GM19099 (cell line): ENCODE data around the gene SPSB2.

Source experiments
- POLR2A ChIP-seq: IDR thresholded peaks from 3 replicates; pipeline ENCODE4 v1.6.1; 2011; ENCODE audit warnings: low read depth; ENCODE audit not compliant: insufficient read length; ENCODE audit errors: extremely low read depth

SPSB2 gene

GRCh38 chr12:6873094-6874014 lies at the start of gene SPSB2:
SPSB2 (minus strand) TSS chr12:6873303; CDS start chr12:6872901, 402 bp downstream.
- TF ChIP-seq POLR2A, result no peak

GRCh38 chr12:6921996-6922946 lies 49.2 kb upstream of the SPSB2 start:
- no peak for TF ChIP-seq POLR2A

- no peak for TF ChIP-seq POLR2A
Observed at GRCh38 chr12:6921539-6921938, 48.4 kb upstream of the SPSB2 start.

- TF ChIP-seq POLR2A, result no peak
Observed at GRCh38 chr12:6919588-6919987, 46.5 kb upstream of the SPSB2 start.

GRCh38 chr12:6917491-6918231 lies 44.6 kb upstream of the SPSB2 start:
- no peak for TF ChIP-seq POLR2A

GRCh38 chr12:6916426-6917200 lies 43.5 kb upstream of the SPSB2 start:
- TF ChIP-seq POLR2A, result no peak

- TF ChIP-seq POLR2A, result no peak
Observed at GRCh38 chr12:6915789-6916285, 42.7 kb upstream of the SPSB2 start.

GRCh38 chr12:6914947-6915788 lies 42.1 kb upstream of the SPSB2 start:
- no peak for TF ChIP-seq POLR2A

GRCh38 chr12:6914246-6914946 lies 41.3 kb upstream of the SPSB2 start, which contains the start of gene ENO2:
ENO2 (plus strand) TSS chr12:6914580; CDS start chr12:6915833, 1,253 bp downstream.
- peak; percentile 47 for TF ChIP-seq POLR2A

- TF ChIP-seq POLR2A, result no peak
Observed at GRCh38 chr12:6912164-6912935, 39.2 kb upstream of the SPSB2 start.

GRCh38 chr12:6909421-6910145 lies 36.5 kb upstream of the SPSB2 start:
- TF ChIP-seq POLR2A, result no peak
